ENCODE data around the gene PPP1R9B.

PPP1R9B gene

DNA sequence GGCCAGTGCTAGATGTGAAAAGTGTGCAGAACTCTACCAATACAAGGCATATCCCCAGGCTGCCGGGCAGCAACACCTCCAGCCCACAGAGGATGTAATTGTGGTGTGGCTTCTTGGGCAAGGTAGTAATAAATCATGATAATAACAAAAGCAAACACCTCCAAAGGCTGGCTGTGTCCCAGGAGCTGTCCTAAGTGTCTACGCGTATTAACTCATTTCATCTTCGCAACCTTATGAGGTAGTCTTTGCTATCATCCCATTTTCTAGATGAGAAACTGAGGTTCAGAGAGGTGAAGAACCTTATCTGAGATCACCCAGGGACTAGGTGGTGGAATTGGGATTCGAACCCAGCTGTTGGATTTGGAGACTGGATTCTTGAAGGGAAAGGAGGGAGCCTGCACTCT, 50.0 kb downstream of the PPP1R9B start:
- Histone ChIP-seq H3K4me1 (ENCODE audit: control insufficient read depth, insufficient read depth, low read length) (peaks cover 74% of the 10 kb centered on the region), H3K9me3 (ENCODE audit: control insufficient read depth in 2 of 2, low read length in 2 of 2) (no peaks in the 10 kb centered on the region), H3K27ac (ENCODE audit: low read length) (peak overlapping the region; percentile 90), H3K27me3 (ENCODE audit: control insufficient read depth in 1 of 2, insufficient read depth in 2 of 2, low read length in 2 of 2) (no peaks in the 10 kb centered on the region), H3K4me3 (ENCODE audit: low read length in 2 of 2) (no peak overlapping the region), H3K9ac (ENCODE audit: low read length in 2 of 2) (peak overlapping the region; percentile 29 to 35), H3K36me3 (ENCODE audit: control insufficient read depth in 2 of 2, insufficient read depth in 2 of 2, low read length in 2 of 2) (peaks cover 17 to 29% of the 10 kb centered on the region in 2 donors)

GRCh38 chr17:50099003-50099402, 51.5 kb downstream of the PPP1R9B start:
- Histone ChIP-seq H3K27me3 (ENCODE audit: control insufficient read depth in 1 of 2, insufficient read depth in 2 of 2, low read length in 2 of 2) (no peaks in the 10 kb centered on the region), H3K36me3 (ENCODE audit: control insufficient read depth in 2 of 2, insufficient read depth in 2 of 2, low read length in 2 of 2) (peaks cover 16 to 23% of the 10 kb centered on the region in 2 donors), H3K4me3 (ENCODE audit: low read length in 2 of 2) (no peak overlapping the region), H3K4me1 (ENCODE audit: control insufficient read depth, insufficient read depth, low read length) (peaks cover 80% of the 10 kb centered on the region), H3K9me3 (ENCODE audit: control insufficient read depth in 2 of 2, low read length in 2 of 2) (no peaks in the 10 kb centered on the region), H3K9ac (ENCODE audit: low read length in 2 of 2) (peak overlapping the region in 1 of 2 donors; percentile 47), H3K27ac (ENCODE audit: low read length) (no peak overlapping the region)

DNA sequence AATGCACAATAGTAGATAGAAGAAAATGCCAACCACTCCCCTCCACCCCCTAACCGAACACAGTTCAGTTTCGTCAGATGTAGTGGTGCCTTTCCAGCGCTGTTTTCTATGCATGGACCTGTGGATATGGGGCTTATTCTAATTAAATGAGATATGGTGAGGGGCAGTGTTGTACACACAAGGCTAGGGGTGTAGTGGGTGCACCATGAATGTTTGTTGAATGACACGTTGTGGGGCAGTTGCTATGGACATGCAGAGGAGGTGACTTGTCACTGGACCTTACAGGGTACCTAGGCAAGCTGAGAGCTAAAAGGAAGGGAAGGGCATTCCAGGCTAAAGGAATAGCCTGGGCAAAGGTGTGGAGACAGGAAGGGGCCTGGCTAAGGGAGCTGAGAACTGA, 51.9 kb downstream of the PPP1R9B start:
- Histone ChIP-seq H3K36me3 (ENCODE audit: control insufficient read depth in 2 of 2, insufficient read depth in 2 of 2, low read length in 2 of 2) (peaks cover 16 to 23% of the 10 kb centered on the region in 2 donors), H3K9me3 (ENCODE audit: control insufficient read depth in 2 of 2, low read length in 2 of 2) (no peaks in the 10 kb centered on the region), H3K27ac (ENCODE audit: low read length) (no peak overlapping the region), H3K27me3 (ENCODE audit: control insufficient read depth in 1 of 2, insufficient read depth in 2 of 2, low read length in 2 of 2) (no peaks in the 10 kb centered on the region), H3K9ac (ENCODE audit: low read length in 2 of 2) (no peak overlapping the region), H3K4me1 (ENCODE audit: control insufficient read depth, insufficient read depth, low read length) (peaks cover 80% of the 10 kb centered on the region), H3K4me3 (ENCODE audit: low read length in 2 of 2) (no peak overlapping the region)

GRCh38 chr17:50097926-50098325, 52.6 kb downstream of the PPP1R9B start:
- Histone ChIP-seq H3K9me3 (ENCODE audit: control insufficient read depth in 2 of 2, low read length in 2 of 2) (no peaks in the 10 kb centered on the region), H3K36me3 (ENCODE audit: control insufficient read depth in 2 of 2, insufficient read depth in 2 of 2, low read length in 2 of 2) (peaks cover 16 to 21% of the 10 kb centered on the region in 2 donors), H3K4me1 (ENCODE audit: control insufficient read depth, insufficient read depth, low read length) (peaks cover 75% of the 10 kb centered on the region), H3K9ac (ENCODE audit: low read length in 2 of 2) (no peak overlapping the region), H3K27ac (ENCODE audit: low read length) (no peak overlapping the region), H3K27me3 (ENCODE audit: control insufficient read depth in 1 of 2, insufficient read depth in 2 of 2, low read length in 2 of 2) (no peaks in the 10 kb centered on the region), H3K4me3 (ENCODE audit: low read length in 2 of 2) (no peak overlapping the region)

DNA sequence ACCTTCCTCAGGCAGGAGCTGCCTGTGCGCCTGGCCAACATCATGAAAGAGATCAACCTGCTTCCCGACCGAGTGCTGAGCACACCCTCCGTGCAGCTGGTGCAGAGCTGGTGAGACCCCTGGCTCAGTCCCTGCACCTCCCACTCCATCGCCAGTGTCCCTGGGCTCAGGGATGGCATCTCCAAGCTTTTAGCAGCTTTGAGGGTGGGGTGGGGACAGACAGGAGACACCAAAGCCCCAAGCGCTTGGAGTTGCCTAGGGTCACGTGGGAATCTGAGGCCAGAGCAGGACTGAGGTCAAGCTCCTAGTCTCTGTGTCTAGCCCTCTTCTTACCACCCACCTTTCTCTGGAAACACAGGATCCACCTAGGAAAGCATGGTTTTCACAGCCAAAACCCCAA, 53.0 kb downstream of the PPP1R9B start:
- Histone ChIP-seq H3K4me3 (ENCODE audit: low read length in 2 of 2) (peak overlapping the region in 1 of 2 donors; percentile 96), H3K27ac (ENCODE audit: low read length) (peak overlapping the region; percentile 88), H3K36me3 (ENCODE audit: control insufficient read depth in 2 of 2, insufficient read depth in 2 of 2, low read length in 2 of 2) (peaks cover 16 to 21% of the 10 kb centered on the region in 2 donors), H3K9me3 (ENCODE audit: control insufficient read depth in 2 of 2, low read length in 2 of 2) (no peaks in the 10 kb centered on the region), H3K9ac (ENCODE audit: low read length in 2 of 2) (no peak overlapping the region), H3K27me3 (ENCODE audit: control insufficient read depth in 1 of 2, insufficient read depth in 2 of 2, low read length in 2 of 2) (no peaks in the 10 kb centered on the region), H3K4me1 (ENCODE audit: control insufficient read depth, insufficient read depth, low read length) (peaks cover 71% of the 10 kb centered on the region)

GRCh38 chr17:50096758-50097157, 53.7 kb downstream of the PPP1R9B start:
- Histone ChIP-seq H3K27ac (ENCODE audit: low read length) (peak overlapping the region; percentile 88), H3K4me1 (ENCODE audit: control insufficient read depth, insufficient read depth, low read length) (peaks cover 64% of the 10 kb centered on the region), H3K27me3 (ENCODE audit: control insufficient read depth in 1 of 2, insufficient read depth in 2 of 2, low read length in 2 of 2) (no peaks in the 10 kb centered on the region), H3K9me3 (ENCODE audit: control insufficient read depth in 2 of 2, low read length in 2 of 2) (no peaks in the 10 kb centered on the region), H3K4me3 (ENCODE audit: low read length in 2 of 2) (peak overlapping the region; percentile 95 to 96), H3K9ac (ENCODE audit: low read length in 2 of 2) (peak overlapping the region; percentile 87 to 88), H3K36me3 (ENCODE audit: control insufficient read depth in 2 of 2, insufficient read depth in 2 of 2, low read length in 2 of 2) (peaks cover 16 to 21% of the 10 kb centered on the region in 2 donors)

- H3K9me3 ChIP-seq (ENCODE audit: control insufficient read depth in 2 of 2, low read length in 2 of 2): no peaks in the 10 kb centered on the region
- H3K9ac ChIP-seq (ENCODE audit: low read length in 2 of 2): peak overlapping the region; percentile 87 to 88
- peaks cover 57% of the 10 kb centered on the region for H3K4me1 ChIP-seq (ENCODE audit: control insufficient read depth, insufficient read depth, low read length)
- H3K4me3 ChIP-seq (ENCODE audit: low read length in 2 of 2): peak overlapping the region; percentile 95 to 96
- no peaks in the 10 kb centered on the region for H3K27me3 ChIP-seq (ENCODE audit: control insufficient read depth in 1 of 2, insufficient read depth in 2 of 2, low read length in 2 of 2)
- H3K36me3 ChIP-seq (ENCODE audit: control insufficient read depth in 2 of 2, insufficient read depth in 2 of 2, low read length in 2 of 2): peaks cover 16 to 23% of the 10 kb centered on the region in 2 donors
- H3K27ac ChIP-seq (ENCODE audit: low read length): peak overlapping the region; percentile 88
Observed at GRCh38 chr17:50096092-50096491, 54.4 kb downstream of the PPP1R9B start.

DNA sequence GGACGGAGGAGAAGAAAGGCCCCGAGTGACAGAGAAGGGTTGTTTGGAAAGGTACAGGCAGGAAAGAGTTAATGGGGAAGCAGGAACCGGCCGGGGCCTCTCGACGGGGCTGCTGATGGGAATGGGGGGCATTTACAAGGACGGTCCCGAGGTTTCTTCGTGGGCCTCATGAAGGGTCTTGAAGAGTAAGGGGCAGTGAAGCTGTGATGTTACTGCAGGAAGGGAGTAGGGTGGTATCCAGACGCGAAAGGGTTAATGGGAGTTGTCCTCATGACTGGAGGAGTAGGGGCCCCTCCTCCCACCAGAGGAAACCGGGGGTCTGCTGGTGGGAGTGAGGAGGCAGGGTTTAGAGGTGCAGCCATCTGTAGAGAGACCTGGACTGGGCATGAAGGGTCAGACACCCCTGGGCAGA, 54.8 kb downstream of the PPP1R9B start:
- no peaks in the 10 kb centered on the region for H3K9me3 ChIP-seq (ENCODE audit: control insufficient read depth in 2 of 2, low read length in 2 of 2)
- H3K9ac ChIP-seq (ENCODE audit: low read length in 2 of 2): peak overlapping the region; percentile 87 to 88
- peak overlapping the region; percentile 88 for H3K27ac ChIP-seq (ENCODE audit: low read length)
- H3K4me3 ChIP-seq (ENCODE audit: low read length in 2 of 2): peak overlapping the region; percentile 95 to 96
- H3K36me3 ChIP-seq (ENCODE audit: control insufficient read depth in 2 of 2, insufficient read depth in 2 of 2, low read length in 2 of 2): peaks cover 16 to 23% of the 10 kb centered on the region in 2 donors
- H3K27me3 ChIP-seq (ENCODE audit: control insufficient read depth in 1 of 2, insufficient read depth in 2 of 2, low read length in 2 of 2): no peaks in the 10 kb centered on the region
- peaks cover 52% of the 10 kb centered on the region for H3K4me1 ChIP-seq (ENCODE audit: control insufficient read depth, insufficient read depth, low read length)

GRCh38 chr17:50094753-50095619, 55.5 kb downstream of the PPP1R9B start, which contains the start of gene PDK2:
Gene PDK2 (plus strand): TSS chr17:50095351. CDS start chr17:50095436, 85 bp downstream.
- peak within 1 kb of the TSS; percentile 87 to 88 for H3K9ac ChIP-seq (ENCODE audit: low read length in 2 of 2)
- peaks cover 16 to 27% of the 10 kb centered on the region in 2 donors for H3K36me3 ChIP-seq (ENCODE audit: control insufficient read depth in 2 of 2, insufficient read depth in 2 of 2, low read length in 2 of 2)
- peaks cover 46% of the 10 kb centered on the region for H3K4me1 ChIP-seq (ENCODE audit: control insufficient read depth, insufficient read depth, low read length)
- peak within 1 kb of the TSS; percentile 95 to 96 for H3K4me3 ChIP-seq (ENCODE audit: low read length in 2 of 2)
- H3K27ac ChIP-seq (ENCODE audit: low read length): peak within 1 kb of the TSS; percentile 88
- no peaks in the 10 kb centered on the region for H3K9me3 ChIP-seq (ENCODE audit: control insufficient read depth in 2 of 2, low read length in 2 of 2)
- no peaks in the 10 kb centered on the region for H3K27me3 ChIP-seq (ENCODE audit: control insufficient read depth in 1 of 2, insufficient read depth in 2 of 2, low read length in 2 of 2)

DNA sequence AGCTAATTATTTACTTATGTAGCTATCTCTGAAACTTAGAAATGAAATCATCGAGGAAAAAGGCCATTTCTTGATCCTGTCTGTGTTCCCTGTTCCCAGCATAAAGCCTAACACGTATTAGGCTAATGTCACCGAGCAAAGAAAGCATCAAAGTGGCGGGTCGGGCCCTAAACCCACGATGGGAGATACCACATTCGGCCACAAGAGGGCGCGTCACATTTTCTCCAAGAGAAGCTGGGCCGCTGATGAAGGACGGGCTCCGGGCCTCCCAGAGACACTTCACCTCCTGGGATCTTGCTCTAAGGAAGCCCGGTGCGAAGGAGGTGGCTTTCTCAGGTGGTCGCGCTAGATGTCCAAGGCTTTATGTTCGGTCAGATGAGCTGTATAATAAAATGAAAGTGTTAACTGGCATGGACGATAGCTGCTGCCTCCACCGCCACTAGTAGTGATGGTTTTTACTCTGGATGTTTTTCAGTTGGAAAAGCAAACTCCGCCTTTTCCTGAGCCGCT, 56.2 kb downstream of the PPP1R9B start:
- Histone ChIP-seq H3K27ac (ENCODE audit: low read length) (peak overlapping the region; percentile 88), H3K9ac (ENCODE audit: low read length in 2 of 2) (peak overlapping the region; percentile 76 to 83), H3K4me1 (ENCODE audit: control insufficient read depth, insufficient read depth, low read length) (peaks cover 42% of the 10 kb centered on the region), H3K27me3 (ENCODE audit: control insufficient read depth in 1 of 2, insufficient read depth in 2 of 2, low read length in 2 of 2) (no peaks in the 10 kb centered on the region), H3K4me3 (ENCODE audit: low read length in 2 of 2) (peak overlapping the region; percentile 94 to 96), H3K36me3 (ENCODE audit: control insufficient read depth in 2 of 2, insufficient read depth in 2 of 2, low read length in 2 of 2) (peaks cover 17 to 30% of the 10 kb centered on the region in 2 donors), H3K9me3 (ENCODE audit: control insufficient read depth in 2 of 2, low read length in 2 of 2) (no peaks in the 10 kb centered on the region)

Measured in stomach smooth muscle (tissue), 2 donors.